ENCODE measurements around the gene RAB7A.

DNA sequence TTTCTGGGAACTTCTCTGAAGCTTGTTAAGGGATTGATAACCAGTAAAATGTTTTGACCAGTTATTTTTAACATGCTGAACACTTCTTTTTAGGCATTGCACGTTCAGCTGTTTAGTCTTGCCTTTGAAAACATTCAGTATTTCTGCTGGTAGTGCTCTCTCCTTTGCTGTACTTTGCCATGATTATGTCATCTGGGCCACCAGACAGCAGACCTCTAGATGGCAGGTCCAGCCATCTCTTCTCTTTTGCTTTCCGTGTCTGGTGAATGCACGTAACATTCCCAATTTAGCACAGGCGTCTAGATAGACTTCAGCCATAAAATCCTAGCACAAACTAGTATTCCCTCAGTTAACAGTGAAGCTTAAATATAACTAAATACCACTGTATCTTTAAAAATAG is 57.8 kb downstream of the RAB7A start:
- TF ChIP-seq POLR2AphosphoS5 (IDR thresholded peaks at IDR 0.05; ENCODE audit: low read length) (no peak), CBX5 (IDR thresholded peaks at IDR 0.05; ENCODE audit: low read depth) (no peak)

All from GM12878 (cell line).